Hepatic stellate cell (primary cell): ENCODE data around the gene ITGB7.

Experiments
- DNase-seq: peaks from one replicate; pipeline ENCODE4 v3.0.0; 2011; ENCODE audit warnings: low spot score

The ITGB7 gene

DNA sequence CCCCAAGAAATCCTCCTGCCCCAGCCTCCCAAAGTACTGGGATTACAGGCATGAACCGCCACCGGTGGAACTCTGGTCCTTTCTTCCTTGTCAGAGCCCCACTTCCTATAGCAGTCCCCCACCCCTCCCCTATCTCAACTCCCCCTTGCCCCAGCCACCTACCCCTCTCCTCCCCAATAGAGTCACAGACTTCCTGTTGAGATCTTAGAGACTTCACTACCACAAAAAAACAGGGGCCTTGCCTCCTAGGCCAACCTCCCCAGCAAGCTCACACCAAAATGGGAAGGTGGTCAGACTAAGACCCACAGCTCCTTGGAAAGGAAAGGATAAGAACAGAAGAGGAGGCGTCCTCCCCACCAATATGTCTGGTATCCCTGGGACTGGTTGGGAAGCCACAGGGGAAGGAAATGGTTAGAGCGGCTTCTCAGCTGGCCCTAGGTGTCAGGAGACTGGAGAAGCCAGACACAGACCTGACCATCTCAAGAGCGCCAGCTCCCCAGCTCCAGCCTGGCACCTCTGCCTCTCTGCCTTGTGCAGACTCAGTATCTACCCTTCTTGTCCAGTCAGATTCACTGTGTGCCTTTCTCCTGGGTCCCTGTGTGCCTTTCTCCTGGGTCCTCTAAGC, 8.5 kb downstream of the ITGB7 start:
- no peak for DNase-seq

- no peak for DNase-seq
These were observed 9.9 kb downstream of the ITGB7 start for GRCh38 chr12:53197011-53197640.

- no peak for DNase-seq
These were observed 10.6 kb downstream of the ITGB7 start for GRCh38 chr12:53196486-53196885.

DNA sequence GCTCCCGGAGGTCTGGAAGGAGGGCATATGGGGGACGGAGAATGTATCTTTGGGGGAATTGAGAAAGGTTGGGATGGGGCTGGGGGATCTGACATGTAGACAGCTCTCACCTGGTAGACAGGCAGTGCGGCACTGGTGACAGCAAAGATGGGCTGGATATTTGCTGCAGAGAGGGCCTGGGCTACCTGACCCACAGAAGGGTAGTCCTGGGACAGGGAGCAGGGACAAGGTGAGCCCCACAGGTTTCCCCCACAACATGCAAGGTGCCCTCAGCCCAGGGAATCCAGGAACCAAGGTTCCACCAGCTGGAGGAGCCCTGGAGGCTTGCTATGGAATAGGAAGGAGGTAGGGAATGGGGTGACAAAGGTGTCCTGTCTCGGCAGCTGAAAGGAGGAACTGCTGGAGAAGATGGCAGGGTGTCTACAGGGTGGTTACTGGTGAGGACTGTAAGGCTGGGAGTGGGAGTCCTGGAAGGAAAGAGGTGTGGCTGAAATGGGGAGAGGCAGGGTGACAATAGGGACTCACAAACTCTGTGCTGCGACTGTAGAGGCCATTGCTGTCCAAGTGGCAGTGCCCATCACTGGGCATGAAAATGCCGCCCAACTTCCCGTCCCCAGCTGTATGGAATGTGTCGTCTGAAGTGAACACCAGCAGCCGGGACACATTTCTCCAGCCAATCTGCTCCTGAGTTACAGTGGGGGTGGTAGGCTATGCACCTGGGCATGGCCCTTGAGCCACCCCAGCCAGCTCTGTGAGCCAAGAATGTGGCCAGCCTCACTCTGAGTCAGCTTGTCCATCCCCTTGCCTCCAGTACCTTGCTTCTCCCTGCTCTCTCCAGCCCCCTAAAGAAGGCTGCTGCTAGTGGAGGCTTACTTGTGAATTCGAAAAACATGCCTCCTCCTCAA, 11.3 kb downstream of the ITGB7 start:
- DNase-seq: no peak

DNA sequence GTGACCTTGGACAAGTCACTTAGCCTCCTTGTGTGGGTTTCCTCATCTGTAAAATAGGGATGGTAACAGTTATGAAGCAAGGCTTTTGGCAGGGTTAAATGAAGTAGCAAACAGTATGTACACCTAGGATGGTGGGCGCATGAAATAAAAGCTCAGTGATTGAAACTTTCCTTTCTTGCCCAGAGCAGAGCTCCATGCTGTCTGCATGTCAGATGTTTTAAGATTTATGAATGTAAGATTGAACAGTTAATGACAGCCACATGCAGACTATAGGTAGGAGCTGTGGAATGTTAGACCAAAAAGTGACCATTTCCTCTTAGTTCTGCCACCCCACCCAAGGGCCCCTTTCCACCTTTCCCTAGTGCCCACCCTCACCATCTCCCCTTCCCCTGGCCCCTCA, 12.1 kb downstream of the ITGB7 start:
- DNase-seq: no peak

GRCh38 chr12:53193985-53194716, 12.9 kb downstream of the ITGB7 start:
- DNase-seq: no peak

- no peak for DNase-seq
These were observed 14.0 kb downstream of the ITGB7 start for GRCh38 chr12:53193040-53193439.

DNA sequence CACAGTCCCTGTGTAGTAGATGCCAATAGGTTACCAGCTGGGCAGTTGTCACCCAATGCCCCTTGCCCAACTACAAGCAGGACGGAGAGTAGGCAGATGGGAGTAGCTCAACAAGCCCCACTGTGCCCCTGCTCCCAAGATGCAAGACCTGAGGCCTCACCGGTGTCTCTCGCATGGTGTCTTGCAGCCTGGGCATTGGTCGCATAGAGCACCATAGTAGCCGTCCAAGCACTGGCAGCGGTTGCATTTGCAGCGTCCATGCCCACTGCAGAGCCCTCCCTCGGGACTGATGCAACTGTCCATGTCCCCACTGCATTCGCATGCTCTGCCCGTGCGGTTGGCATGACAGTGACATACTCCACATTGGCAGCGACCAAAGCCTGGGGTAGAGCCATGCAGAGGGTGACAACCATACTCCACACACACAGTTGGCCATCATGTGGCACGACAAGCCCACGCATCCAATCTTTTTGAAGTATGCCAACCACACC, 14.5 kb downstream of the ITGB7 start:
- DNase-seq: no peak

DNA sequence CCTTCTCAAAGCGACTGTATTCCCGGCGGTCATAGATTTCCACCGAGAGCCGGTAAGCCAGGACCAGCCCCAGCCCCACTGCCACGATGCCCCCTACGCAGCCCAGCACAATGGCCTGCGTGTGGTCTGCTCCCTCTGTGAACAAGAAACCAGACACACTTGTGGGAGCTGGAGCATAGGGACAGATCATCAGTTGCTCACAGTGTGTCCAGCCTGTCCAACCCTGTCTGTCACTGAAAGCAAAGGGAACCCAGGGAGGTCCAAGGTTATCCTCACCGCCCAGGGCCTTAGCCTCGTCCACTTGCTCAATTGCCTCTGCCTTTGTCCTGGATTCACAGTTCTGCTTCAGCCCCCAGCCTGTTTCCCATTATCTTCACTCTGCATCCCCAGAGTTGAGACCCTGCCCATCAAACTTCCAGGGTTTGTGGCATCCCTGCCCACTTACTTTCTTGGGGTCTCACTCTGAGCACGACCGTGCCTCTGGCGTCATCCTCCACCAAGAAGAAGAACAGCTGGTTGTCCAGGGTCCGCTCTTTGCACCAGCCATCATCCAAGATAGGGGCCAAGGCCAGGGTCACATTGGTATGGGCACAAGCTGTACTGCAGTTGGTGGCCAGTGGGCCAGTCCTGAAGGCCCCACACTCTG, 15.0 kb downstream of the ITGB7 start:
- DNase-seq: no peak

- DNase-seq: no peak
These were observed 15.8 kb downstream of the ITGB7 start for GRCh38 chr12:53191096-53191884.

- DNase-seq: peak; percentile 85
These were observed 16.8 kb downstream of the ITGB7 start for GRCh38 chr12:53190108-53190729.

DNA sequence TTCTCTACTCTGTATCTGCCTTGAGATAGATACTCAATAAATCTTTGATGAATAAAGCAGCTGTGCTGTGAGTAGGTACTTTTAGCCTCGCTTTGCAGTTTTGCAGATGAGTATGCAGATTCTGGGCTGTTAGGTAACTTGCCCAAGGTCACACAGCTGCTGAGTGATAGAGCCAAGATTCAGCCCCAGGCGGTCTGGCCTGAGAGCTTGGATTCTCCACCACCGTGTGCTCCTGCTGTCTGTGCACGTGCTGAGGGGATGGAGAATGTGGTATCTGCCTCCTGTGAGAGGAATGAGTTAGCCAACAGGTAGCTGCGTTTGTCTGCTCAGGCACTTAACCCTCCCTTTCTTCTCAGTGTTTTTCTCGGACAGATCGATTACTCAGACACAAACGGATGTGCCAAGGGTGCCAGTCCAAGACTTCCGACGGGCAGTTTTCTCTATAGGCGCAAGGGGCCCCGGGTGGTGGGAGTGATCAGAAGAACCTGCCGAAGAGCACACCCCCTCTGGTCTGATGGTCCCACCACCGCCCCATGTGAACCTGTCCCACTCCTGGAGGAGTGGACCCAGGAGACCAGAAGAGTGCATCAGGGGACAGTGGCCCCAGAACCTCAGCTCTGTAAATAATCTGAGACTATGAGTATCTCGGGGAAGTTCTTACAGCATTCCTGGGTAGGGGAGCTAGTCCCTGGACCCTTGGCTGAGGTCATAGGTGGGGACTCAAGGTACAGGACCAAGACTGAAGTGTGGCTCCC, 19.7 kb downstream of the ITGB7 start:
- DNase-seq: no peak

DNA sequence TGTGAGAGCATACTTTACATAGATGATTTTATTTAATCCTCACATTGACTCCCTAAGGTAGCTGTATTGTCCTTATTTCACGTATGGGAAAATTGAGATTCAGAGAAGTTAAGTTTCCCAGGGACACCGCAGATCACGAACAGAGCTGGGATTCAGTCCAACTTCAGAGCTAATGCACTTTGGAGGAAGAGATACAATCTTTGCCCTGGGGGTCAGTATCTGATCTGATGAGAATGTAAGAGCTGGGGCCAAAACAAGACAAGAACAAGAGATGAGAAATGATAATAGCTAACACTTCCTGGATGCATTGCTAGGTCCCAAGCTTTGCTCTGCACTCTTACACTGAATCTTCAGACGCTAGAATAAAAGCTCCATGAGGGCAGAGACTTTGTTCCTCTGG, 20.3 kb downstream of the ITGB7 start:
- DNase-seq: no peak

DNA sequence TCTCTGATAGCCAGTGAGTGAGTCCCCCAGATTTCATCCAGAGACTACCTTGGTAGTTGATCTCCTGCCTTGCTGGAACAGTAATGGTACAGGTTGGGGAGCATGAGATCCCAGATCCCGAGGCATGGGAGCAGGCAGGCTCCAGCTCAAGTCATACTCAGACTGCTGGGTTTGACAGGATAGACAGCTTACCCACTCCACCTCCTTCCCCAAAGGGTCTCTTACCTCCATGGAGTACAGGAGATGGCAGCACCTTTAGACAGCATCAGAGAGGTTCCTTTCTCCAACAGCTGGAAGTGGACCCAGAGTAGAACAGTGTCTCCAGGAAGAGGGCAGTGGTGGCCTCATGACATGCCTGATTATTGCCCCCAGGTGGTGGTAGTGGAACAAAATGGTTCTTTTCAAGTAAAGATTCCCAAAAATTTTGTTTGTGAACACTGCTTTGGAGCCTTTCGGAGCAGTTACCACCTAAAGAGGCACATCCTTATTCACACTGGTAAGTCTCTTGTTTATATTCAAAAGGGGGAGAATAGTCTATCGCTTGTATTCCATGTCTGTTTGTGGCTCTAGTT, 21.4 kb downstream of the ITGB7 start:
- no peak for DNase-seq

GRCh38 chr12:53184828-53185227, 22.2 kb downstream of the ITGB7 start:
- DNase-seq: no peak

DNA sequence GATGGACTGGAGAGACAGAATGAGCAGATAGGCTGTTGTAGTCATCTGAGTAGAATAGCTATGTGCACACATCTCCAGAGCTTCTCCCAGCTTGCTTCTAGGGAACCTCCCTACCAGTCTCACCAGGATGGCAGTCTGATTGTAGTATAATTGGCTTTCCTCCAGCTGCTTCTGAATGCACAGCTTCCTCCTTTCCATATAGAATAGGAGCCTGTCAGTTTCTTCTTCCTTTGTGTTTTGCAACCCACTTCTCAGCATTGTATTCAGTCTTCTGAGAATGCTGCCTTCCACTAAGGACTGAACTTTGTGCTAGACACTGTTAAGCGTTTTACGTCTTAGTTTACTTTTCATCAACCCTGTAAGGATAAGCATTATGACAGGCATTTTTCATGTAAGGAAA, 24.1 kb downstream of the ITGB7 start:
- no peak for DNase-seq

GRCh38 chr12:53181935-53182334, 25.1 kb downstream of the ITGB7 start:
- DNase-seq: no peak

- peak; percentile 88 for DNase-seq
These were observed 26.0 kb downstream of the ITGB7 start for GRCh38 chr12:53180931-53181645.
